Mammary epithelial cell (primary cell): Measurements from ENCODE around the gene RNF111.

ENCODE experiments used
- CTCF ChIP-seq, 2 donors: IDR thresholded peaks in 1 of 2; conservative IDR thresholded peaks in 1 of 2; 2 replicates each; pipeline ENCODE4 v1.5.1; 2011 to 2012; ENCODE audit warnings: inconsistent platforms in 2 of 2, low read length in 2 of 2, mild to moderate bottlenecking in 2 of 2, control low read depth in 1 of 2, low read depth in 1 of 2; ENCODE audit not compliant: insufficient read depth in 1 of 2; ENCODE audit errors: extremely low read depth in 1 of 2
- EZH2 ChIP-seq: IDR thresholded peaks from 2 replicates; pipeline ENCODE4 v1.6.1; 2012; ENCODE audit warnings: low read length, inconsistent platforms, borderline replicate concordance

GRCh38 chr15:59026207-59026606, 38.7 kb downstream of the RNF111 start:
- TF ChIP-seq CTCF (conservative IDR thresholded peaks at IDR 0.05 in 1 of 2, IDR thresholded peaks at IDR 0.05 in 1 of 2; ENCODE audit: extremely low read depth in 1 of 2, insufficient read depth in 1 of 2, low read depth in 1 of 2, low read length in 2 of 2) (no peak), EZH2 (no peak)
